ENCODE measurements around the gene DNAI2.

Gene DNAI2

DNA sequence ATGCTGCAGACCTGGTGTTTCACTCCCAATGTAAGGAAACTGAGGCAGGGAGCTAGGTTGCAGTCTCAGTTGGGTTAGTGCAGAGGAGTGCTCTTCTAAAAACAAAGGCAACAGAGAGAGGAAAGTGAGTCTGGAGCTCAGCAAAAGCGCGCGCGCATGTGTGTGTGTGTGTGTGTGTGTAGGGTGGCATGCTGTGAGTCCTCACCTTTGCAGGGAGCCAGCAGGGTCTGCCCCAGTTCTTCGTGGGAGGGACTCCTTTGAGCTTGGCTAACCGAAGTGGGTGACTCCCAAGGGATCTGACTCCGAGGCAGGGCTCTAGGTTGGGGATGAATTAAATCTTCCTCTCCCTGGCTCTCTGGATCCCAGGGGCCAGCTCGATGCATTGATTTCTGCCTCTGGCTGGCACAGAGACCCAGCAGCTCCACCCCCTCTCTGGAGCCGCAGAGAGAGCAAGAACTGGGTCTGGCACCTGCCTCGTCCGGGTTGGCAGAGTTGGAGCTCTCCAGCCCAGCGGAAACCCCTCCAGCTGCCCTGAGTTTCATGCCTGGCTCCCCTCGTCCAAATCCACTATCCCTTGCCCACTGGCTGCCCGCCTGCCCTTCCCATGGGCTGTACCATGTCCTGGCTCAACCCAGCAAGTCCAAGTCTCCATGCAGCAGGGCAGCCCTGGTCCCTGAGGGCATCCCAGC, 88.9 kb downstream of the DNAI2 start:
- DNase-seq (ENCODE audit: low read depth): no peak

Measured in activated T-cell treated with anti-CD3 and anti-CD28 coated beads for 24 hours (primary cell).